Measurements from ENCODE around the gene POLR2A.
A peak's percentile ranks its signal among the peaks of the same experiment; 100 is the strongest.

The POLR2A gene

GRCh38 chr17:7444682-7445618 lies 39.2 kb upstream of the POLR2A start, which contains the start of gene CHRNB1 (continued):
- TF ChIP-seq ZNF777 (tag by site-specific recombination; IDR thresholded peaks at IDR 0.05; ENCODE audit: borderline replicate concordance) = no peak
- no peak for TF ChIP-seq RBAK (tag by site-specific recombination; IDR thresholded peaks at IDR 0.05)
- TF ChIP-seq ZNF596 (tag by site-specific recombination; IDR thresholded peaks at IDR 0.05) = no peak
- no peak for TF ChIP-seq ZNF274 (IDR thresholded peaks at IDR 0.05; ENCODE audit: low read length)
- no peak for TF ChIP-seq ZNF274 (tag by site-specific recombination; IDR thresholded peaks at IDR 0.05; ENCODE audit: borderline replicate concordance)
- TF ChIP-seq ZBTB10 (tag by site-specific recombination; IDR thresholded peaks at IDR 0.05) = 0 out of 2 replicates have a peak, but pooled peaks have one; percentile 61
- peak; percentile 92 for TF ChIP-seq ZNF341 (tag by site-specific recombination; IDR thresholded peaks at IDR 0.05; ENCODE audit: low read depth)
- TF ChIP-seq ZNF223 (tag by site-specific recombination; IDR thresholded peaks at IDR 0.05) = no peak
- TF ChIP-seq ZNF184 (tag by site-specific recombination; IDR thresholded peaks at IDR 0.05) = no peak
- TF ChIP-seq ZNF843 (tag by site-specific recombination; IDR thresholded peaks at IDR 0.05) = no peak
- 0 out of 2 replicates have a peak, but pooled peaks have one; percentile 5 for TF ChIP-seq ZNF398 (tag by site-specific recombination; IDR thresholded peaks at IDR 0.05)
- no peak for TF ChIP-seq ZNF311 (tag by site-specific recombination; IDR thresholded peaks at IDR 0.05; ENCODE audit: borderline replicate concordance)
- no peak for TF ChIP-seq HIC1 (tag by site-specific recombination; IDR thresholded peaks at IDR 0.05)
- TF ChIP-seq ZNF350 (tag by site-specific recombination; IDR thresholded peaks at IDR 0.05) = no peak
- no peak for TF ChIP-seq BCL11B (tag by site-specific recombination; IDR thresholded peaks at IDR 0.05; ENCODE audit: low read depth)
- no peak for TF ChIP-seq ZNF555 (tag by site-specific recombination; conservative IDR thresholded peaks at IDR 0.05)
- TF ChIP-seq ZNF785 (tag by site-specific recombination; IDR thresholded peaks at IDR 0.05) = no peak
- TF ChIP-seq ZNF692 (tag by site-specific recombination; IDR thresholded peaks at IDR 0.05) = no peak
- no peak for TF ChIP-seq ZNF155 (tag by site-specific recombination; IDR thresholded peaks at IDR 0.05)
- no peak for TF ChIP-seq ZNF473 (tag by site-specific recombination; IDR thresholded peaks at IDR 0.05)
- peak; percentile 83 for TF ChIP-seq SP3 (tag by site-specific recombination; IDR thresholded peaks at IDR 0.05)
- TF ChIP-seq SALL2 (tag by site-specific recombination; IDR thresholded peaks at IDR 0.05; ENCODE audit: borderline replicate concordance) = no peak
- peak; percentile 39 for TF ChIP-seq ZBTB26 (tag by site-specific recombination; optimal IDR thresholded peaks at IDR 0.05)
- TF ChIP-seq ZNF133 (tag by site-specific recombination; IDR thresholded peaks at IDR 0.05) = no peak
- TF ChIP-seq ZFHX2 (tag by site-specific recombination; conservative IDR thresholded peaks at IDR 0.05) = peak; percentile 87
- TF ChIP-seq TRIM28 (IDR thresholded peaks at IDR 0.05; ENCODE audit: borderline replicate concordance, low read length) = no peak
- TF ChIP-seq ZNF776 (tag by site-specific recombination; IDR thresholded peaks at IDR 0.05; ENCODE audit: borderline replicate concordance) = no peak
- no peak for TF ChIP-seq ZNF529 (tag by site-specific recombination; IDR thresholded peaks at IDR 0.05; ENCODE audit: insufficient replicate concordance)
- TF ChIP-seq ZSCAN5A (tag by site-specific recombination; IDR thresholded peaks at IDR 0.05) = no peak

Data from HEK293 (cell line).